Measurements from ENCODE around the gene STAB2.

STAB2 gene

GRCh38 chr12:103780992-103781391 is 193.9 kb downstream of the STAB2 start:
- no peak for DNase-seq (ENCODE audit: low read depth, low spot score)

DNA sequence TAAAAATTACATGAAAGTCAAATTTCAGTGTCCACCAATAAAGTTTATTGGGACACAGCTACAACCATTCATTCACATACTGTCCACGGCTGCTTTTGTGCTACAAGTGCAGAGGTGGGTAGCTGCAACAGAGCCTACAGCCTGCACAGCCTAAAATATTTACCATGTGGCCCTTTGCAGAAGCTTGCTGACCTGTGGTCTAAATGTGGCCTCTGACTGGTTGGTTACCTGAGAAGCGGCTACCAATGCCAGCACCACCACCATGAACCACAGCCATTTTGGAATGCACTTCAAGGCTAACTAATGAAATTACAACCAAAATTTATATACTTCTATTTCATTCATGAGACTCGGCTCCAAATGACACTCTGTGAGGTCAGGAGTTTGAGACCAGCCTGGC is 195.3 kb downstream of the STAB2 start:
- no peak for DNase-seq (ENCODE audit: low read depth, low spot score)

DNA sequence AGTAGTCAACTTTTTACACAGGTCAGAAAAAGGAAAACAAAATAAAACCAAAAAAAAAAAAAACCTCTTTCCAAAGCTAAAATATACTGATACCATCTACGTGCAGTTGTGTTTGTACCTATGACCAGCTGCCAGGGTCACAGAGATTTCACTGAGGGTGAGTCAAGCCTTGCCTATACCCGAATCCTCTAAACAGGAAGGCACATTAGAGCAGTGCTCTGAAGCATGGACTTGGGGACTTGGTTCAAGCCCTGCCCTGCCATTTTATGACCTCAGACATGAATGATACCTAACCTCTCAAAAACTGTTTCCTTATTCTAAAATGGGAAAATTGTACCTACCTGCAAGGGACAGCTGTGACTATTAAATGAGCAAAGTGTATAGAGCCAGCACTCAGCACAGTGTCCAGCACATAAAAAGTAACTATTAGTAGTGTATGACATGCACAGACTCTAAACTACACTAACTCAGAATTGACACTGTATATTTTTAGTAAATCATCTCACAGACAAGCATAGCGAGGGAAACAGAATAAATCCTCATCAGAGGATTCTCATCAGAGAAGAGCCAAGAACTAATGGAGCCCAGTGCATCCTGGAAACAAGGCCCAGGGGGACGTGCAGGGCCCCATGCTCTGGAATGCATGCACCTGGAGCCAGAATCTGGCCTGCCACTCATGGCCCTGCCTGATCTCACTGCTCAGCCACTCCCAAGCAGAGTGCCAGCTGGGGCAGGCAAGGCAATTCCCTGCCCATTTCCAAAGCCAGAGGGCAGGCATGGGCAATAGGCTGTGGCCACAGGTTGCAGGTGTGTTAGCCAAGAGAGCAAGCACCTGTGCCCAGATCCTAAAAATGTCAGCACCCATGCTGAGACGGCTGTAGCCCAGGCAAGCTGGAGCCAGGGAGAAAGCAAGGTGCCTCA is 196.9 kb downstream of the STAB2 start:
- DNase-seq (ENCODE audit: low read depth, low spot score): no peak

DNA sequence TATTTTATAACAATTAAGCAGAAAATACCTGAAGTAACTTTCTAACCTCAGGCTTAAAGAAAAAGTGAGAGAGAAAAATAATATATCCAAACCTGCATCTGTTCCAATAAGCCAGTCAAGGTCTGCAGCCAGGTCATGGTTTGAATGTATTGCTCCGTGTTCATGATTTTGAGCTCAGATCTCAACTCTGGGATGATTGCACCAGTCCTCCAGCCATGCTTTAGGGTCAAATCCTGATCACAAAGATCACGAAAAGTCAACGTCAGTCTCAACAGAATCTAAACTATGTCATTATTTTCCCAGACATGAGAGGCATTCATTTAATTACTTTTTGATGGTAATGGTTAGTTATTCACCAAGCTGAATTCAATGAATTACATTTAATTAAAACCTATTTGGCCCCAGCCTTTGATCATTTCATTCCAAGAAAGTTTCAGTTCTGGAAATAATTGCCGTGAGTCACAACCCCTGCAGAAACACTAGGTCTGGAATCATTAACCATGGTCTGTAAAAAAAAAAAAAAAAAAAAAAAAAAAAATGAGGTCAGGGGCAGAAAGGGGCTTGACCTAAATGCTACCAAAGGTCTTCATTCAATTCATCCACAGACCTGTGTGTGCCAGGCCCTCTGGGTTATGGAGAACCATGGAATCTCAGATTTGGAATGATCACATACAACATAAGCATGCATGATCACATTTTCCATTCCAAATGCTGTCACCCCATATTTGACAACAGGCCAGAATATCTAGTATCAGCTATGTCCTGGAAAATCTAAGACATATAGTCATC is 198.4 kb downstream of the STAB2 start:
- DNase-seq (ENCODE audit: low read depth, low spot score): no peak

DNA sequence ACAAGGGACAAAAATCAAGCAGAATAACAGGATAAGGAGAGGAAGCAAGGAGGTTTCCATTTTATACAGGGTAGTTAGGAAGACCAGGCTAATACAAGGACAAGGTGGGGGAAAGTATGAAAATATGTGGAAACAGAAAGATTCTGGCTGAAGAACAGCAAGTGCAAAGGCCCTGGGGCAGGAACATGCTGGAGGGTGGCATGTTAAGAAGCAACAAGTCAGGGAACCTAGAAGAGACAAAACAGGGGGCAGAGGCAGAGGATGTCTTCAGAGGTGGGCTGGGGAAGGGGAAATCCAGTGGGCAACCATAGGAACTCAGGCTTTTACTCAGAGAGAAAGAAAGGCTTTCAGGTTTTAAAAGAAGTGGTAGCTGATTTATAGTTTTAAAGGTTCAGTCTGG is 199.1 kb downstream of the STAB2 start:
- DNase-seq (ENCODE audit: low read depth, low spot score): no peak

DNA sequence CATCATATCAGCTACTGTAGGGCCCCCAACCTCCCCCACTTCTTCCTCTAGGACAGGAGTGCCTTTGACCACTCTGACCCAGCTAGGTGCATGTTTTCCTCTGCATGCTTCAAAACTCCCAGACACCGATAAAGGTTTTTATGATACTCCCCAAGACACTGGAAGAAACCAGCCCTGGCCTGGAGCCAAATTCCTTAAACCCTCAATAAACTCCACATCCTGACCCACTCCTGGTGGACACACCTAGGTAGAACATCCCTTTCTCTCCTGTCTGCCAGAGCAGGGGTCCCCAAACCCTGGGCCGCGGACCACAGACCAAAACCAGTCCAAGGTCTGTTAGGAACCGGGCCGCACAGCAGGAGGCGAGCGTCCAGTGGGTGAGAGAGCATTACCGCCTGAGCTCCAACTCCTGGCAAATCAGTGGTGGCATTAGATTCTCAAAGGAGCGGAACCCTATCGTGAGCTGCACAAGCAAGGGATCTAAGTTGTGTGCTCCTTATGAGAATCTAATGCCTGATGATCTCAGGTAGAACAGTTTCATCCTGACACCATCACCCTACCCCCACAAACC is 204.4 kb downstream of the STAB2 start:
- DNase-seq (ENCODE audit: low read depth, low spot score): peak; percentile 14

DNA sequence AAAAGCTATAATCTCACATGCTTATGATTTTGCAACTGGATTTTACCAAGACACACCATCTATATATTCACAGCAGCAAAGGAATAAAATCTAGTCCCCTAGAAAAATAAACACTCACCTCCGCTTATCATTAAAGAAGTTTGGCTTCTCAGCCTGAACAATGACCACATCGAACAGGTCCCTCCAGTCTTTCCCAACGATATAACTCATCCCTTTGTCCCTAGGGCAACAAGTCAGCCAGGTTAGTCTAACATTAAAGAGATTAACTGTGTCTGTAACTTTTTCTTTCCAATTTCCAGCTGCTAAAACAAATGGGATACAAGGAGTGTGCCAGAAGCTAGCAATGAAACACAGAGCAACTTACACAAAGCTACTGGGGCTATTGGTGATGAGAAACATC is 206.0 kb downstream of the STAB2 start:
- no peak for DNase-seq (ENCODE audit: low read depth, low spot score)

GRCh38 chr12:103793512-103794045 is 206.5 kb downstream of the STAB2 start:
- no peak for DNase-seq (ENCODE audit: low read depth, low spot score)

DNA sequence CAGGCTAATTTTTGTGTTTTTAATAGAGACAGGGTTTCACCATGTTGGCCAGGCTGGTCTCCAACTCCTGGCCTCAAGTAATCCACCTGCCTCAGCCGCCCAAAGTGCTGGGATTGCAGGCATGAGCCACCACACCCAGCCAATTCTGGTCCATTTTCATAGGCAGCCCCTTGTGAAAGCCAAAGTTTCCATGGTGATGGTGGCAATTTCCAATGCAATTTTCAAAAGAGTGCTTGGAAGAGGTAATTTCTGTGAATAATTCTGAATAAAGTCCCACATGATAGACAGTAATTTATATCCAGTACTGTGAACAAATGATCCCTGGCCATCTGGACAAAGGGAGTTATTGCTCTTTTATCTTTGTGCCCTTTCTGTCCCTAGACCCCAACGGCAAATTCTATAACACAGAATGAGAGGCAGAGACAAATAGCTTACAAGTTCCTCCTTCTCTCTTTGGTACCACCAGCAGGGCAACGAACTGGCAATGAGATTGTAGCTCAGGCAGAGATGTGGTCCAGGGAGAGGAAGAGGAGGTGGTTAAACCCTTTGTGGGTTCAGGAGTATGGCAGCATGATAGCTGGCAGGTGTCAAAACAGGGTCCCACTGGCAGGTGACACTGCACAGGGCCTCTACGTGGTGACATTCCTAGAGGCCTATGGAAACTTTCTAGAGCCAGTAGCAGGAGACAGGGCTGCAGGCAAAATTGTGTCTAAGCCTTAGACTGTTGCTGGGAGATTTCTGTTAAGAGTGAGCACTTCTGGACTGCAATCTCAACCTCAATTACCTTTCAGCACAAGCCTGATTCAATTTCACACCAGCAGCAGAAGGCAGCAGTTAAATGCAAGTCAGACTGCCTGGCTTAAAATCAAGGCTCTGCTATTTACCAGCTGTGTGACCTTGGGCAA is 207.5 kb downstream of the STAB2 start:
- peak; percentile 21 for DNase-seq (ENCODE audit: low read depth, low spot score)

GRCh38 chr12:103798586-103798985 is 211.5 kb downstream of the STAB2 start:
- DNase-seq (ENCODE audit: low read depth, low spot score): no peak

- no peak for DNase-seq (ENCODE audit: low read depth, low spot score)
These were observed 212.4 kb downstream of the STAB2 start for GRCh38 chr12:103799504-103799856.

- DNase-seq (ENCODE audit: low read depth, low spot score): no peak
These were observed 213.0 kb downstream of the STAB2 start for GRCh38 chr12:103799857-103800771.

DNA sequence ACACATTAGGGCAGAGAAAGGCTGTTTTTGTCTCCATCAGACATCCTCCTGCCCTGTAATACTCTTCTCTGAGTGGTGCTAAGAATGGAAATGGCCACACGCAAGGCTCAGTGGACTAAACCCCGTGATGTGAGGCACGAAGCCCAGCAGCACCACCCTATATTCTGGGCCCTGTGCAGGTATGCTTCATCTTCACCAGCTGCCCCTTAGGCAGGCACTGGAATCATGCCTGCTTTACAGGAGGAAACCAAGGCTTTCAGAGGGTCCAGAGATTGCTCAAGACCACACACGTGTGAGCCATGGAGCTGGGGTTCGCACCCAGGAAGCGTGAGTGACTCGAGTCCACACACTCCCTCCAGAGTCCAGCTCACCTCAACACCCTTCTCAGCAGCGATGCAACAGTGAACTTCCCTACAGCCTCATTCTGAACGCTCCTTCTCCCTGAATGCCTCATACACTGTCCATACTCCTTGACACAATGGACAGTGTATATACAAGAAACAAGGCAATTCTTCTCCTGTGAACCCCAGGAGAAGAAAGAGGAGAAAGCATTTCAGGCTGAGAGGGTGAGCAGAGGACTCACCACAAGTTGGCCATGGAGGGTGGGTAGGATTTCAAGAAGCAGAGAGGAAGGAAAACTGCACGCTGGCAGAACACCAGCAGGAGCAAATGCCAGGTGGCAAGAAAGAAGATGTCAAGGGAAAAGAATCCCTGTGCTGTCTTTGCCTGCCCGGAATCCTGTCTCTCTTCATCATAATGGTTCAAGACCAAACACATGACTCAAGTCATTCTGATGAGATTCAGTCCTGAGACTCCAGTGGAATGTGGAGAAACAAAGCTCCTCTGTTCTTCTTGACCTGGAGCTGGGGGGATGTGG is 214.9 kb downstream of the STAB2 start:
- DNase-seq (ENCODE audit: low read depth, low spot score): no peak

DNA sequence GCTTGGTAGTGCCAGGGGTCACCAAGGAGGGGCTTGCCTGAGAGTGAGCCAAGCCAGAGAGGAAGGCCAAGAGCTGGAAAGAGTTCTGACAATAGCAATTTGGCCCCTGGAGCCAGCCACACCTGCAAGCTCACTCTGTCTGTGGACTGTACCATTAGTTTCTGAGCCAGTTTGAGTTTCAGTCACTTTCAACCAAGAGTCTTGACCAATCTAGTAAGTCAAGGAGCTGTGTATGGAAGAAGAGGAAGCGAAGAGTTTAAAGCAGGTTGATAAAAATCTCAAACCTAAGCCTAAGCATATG is 215.5 kb downstream of the STAB2 start:
- DNase-seq (ENCODE audit: low read depth, low spot score): no peak

DNA sequence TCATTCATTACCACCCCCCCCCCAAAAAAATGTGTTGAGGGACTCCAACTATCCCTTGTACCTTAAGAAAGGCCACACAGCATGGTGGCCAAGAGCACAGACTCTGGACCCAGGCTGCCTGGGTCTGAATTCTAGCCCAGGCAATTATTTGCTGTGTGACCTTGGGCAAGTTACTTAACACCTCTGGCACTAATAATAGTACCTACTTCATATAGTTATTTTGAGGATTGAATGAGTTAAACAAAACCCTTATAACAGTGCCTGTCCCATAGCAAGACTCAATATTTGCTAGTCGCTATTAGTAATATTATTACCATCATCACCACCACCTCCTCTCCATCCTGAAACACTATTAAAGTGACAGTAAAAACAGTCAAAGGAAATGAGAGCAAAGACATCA is 216.8 kb downstream of the STAB2 start:
- DNase-seq (ENCODE audit: low read depth, low spot score): no peak

DNA sequence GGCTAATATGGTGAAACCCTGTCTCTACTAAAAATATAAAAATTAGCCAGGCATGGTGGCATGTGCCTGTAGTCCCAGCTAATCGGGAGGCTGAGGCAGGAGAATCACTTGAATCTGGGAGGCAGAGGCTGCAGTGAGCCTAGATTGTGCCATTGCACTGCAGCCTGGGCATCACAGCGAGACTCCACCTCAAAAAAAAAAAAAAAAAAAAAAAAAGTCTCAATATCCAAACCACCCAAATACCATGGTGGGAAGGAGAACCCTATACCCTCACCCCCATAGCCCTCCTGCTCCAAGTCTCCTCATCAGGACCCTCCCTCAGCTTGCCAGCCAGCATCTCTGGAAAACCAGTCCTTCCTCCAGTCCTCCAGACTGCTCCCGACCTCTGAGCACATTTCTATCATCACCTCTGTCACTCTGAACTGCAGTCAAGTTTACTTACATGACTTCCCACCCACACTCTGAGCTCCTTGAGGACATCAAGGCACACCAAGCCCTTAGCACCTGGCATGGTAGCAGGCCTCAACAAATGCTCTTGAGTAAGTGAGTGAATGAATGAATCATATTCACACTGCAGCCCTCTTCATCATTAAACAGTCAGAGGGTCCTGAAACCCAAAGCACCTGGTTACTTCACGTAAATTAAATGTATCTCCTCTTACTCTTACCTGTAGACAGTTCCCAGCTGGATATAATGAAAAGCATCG is 218.7 kb downstream of the STAB2 start:
- no peak for DNase-seq (ENCODE audit: low read depth, low spot score)

GRCh38 chr12:103806803-103807202 is 219.7 kb downstream of the STAB2 start:
- no peak for DNase-seq (ENCODE audit: low read depth, low spot score)

DNA sequence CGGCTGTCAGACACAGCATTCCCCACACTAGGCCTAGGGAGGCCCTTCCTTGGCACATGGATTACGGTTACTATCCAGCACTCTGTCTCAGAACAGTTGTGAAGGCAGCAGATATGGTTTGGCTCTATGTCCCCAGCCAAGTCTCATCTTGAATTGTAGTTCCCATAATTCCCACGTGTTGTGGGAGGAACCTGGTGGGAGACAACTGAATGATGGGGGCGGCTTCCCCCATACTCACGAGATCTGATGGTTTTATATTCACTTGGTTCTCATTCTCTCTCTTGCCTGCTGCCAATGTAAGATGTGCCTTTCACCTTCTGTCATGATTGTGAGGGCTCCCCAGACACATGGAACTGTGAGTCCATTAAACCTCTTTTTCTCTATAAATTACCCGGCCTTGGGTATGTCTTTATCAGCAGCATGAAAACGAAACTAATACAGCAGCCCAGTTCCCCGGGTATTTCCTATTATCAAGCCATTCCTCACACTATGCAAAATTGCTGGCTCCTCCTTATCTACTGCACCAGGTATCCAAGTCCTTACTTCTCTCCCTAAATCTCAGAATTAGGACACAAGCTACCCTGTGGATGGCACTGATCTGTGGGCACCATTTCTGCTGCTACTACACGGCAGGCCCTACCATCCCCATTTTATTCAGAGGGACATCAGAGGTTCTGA is 220.6 kb downstream of the STAB2 start:
- DNase-seq (ENCODE audit: low read depth, low spot score): no peak

All from ELF-1 (cell line).